ENCODE results near the gene ARHGEF7.

ARHGEF7 gene

GRCh38 chr13:111259058-111259457 lies 143.9 kb downstream of the ARHGEF7 start:
- DNase-seq = no peak

GRCh38 chr13:111261326-111261725 lies 146.2 kb downstream of the ARHGEF7 start:
- DNase-seq = no peak

DNA sequence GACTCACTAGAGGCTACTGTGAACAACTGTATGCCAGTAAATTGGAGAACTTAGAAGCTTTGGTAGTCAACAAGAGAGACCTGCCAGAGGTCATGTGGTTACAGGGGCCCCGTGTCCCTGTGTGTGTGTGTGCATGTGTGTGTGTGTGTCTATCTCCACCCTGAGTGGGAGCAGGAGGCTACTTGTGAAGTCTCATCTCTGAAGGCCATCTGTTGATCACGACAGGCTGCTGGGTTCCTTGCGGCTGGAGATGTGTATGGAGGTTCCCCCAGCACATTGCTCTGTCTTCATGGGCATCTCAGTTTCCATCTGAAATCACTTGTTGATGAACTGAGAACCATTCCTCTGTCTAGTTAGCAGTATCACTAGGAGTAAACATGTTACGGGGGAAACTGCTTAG lies 147.2 kb downstream of the ARHGEF7 start:
- DNase-seq = no peak

DNA sequence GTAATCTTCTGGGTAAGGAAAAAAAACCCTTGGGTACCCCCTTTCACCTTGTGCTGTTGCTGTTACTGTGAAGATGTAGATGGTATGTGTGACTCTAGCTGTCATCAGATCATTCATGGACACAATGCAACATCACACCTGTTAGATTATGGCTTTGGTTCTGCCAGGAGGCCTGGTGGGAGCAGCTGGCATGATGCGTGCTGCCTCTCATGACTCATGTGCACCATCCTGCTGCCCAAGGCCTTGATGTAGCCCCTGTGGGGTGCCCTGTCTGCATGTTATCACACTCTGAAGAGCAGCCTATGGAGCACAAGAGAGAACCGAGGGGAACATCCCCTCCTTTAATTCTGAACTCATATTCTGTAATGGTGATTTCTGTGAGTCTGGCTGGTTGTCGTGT lies 147.6 kb downstream of the ARHGEF7 start:
- no peak for DNase-seq

DNA sequence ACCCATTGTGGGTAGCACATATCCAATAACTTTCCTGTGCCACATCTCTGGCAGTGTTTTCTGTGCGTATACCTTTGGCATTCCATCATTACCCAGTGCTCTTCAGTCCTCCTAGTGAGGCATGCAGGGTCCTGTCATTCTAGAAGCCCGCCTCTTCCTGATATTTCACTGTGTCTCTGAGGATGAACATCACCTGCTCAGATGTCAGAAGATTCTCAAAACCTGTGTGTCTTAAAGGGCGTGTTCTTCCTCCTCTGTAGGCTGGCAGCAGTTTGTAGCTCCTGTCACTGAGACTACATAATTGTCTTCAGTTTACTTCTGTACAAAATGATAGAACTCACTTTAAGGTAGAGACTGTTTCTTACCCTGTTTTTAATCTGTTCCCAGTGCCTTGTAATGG lies 148.5 kb downstream of the ARHGEF7 start:
- DNase-seq = no peak

DNA sequence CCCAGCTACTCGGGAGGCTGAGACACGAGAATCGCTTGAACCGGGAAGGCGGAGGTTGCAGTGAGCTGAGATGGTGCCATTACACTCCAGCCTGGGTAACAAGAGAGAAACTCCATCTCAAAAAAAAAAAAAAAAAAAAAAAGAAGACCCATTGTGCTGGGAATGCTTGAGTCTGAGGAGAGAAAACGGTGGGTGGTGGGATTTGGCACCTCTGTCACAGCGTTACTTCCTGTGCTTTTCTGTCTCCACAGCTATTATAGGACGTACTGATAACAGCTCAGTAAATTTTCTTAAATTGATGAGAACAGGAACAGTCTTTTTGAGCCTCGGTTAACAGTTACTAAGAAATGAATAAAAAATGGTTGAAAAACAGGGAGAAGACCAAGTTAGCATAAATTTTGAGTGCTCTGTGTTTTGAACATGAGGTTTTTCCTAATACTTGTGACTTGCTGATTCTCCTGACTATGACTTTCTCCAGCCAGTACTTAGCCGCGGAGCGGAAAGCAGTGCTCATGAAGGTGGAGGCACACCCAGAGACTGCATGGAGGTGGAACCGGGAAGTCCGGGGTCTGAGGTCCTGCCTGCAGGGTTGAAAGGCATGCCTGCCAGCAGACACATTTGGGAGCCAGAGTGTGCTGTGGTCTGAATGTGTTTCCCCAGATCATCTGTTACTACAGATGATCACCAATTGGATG lies 150.0 kb downstream of the ARHGEF7 start:
- no peak for DNase-seq

GRCh38 chr13:111265701-111266035 lies 150.6 kb downstream of the ARHGEF7 start:
- no peak for DNase-seq

- no peak for DNase-seq
Observed at GRCh38 chr13:111267205-111267604, 152.1 kb downstream of the ARHGEF7 start.

DNA sequence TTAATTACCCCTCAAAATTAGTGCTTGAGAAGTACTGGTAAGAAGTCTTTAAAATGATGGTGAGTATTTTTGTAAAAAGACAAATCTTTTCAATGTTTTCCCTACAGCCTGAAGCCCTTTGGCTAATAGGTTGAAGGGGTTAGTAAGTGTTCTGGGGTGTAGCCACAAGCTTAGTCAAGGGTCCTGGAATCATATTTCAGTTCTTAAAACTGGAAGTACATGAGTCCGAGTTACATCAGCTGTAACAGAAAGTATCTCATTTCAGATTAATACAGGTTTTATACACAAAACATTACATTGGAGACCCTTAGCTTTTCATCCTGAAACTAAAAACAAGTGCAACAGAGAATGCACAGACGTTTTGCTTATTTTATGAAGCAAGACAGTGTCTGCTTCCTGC lies 152.7 kb downstream of the ARHGEF7 start:
- peak; percentile 23 for DNase-seq

DNA sequence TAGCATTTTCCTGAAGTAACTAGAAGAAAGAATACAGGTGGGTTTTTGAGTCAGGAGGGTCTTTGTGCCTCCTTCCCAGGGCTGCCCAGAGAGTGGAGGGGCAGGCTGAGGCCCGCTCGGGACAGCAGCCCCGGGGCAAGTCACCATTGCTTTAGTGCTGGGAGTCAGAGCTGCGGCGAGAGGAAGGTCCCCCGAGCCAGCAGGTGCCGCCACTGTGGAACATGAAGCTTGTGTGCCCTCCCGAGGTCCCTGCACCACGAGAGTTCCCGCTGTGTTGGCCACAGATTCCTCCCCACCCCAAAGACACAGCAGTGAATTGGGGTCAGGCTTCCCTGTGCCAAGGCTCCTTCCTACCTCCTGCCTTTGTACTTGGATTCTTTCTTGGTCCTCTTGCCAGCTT lies 154.4 kb downstream of the ARHGEF7 start:
- DNase-seq = no peak

GRCh38 chr13:111270126-111270525 lies 155.0 kb downstream of the ARHGEF7 start:
- DNase-seq = no peak

DNA sequence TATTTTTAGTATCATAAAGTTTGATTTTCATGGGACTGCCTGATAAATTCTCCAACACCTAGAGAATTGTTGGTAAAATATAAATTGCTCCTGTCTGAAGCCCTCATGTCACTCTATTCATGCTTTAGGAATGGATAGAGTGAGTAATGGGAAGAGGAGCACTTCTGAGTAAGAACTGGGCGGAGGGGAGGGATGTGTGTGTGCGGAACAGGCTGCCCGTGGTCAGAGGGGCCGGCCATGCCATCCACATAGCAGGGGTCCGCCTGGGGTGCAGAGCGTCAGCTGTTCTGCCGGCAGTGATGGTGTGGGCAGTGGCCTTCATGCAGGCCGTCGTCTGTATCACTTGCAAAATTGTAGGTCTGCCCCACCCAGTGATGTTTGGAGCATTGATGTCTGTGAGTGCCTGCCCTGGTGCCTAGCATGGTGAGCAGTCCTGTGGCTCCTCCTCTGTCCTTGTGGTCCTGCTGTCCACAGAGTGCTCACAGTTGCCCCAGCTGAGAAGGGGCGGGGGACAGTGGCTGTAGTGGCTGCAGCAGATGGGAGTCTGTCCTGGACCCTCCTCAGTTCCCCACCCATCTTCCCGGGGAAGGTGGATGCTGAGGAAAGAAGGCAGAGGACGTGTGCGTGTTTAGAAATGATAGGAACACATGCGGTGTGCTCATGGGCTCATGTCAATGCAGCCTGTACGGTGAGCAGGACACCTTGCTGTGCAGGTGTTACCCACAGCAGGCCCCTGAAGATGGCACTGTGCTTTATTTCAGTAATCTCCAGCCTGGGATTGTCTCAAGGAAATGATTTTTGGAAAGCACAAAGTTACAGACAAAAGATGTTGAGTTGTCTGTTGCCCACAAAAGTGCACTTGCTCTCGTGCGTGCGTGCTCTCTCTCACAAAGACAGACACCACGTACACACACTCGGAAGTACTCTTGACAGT lies 155.9 kb downstream of the ARHGEF7 start:
- DNase-seq = no peak

- no peak for DNase-seq
Observed at GRCh38 chr13:111272117-111272516, 157.0 kb downstream of the ARHGEF7 start.

DNA sequence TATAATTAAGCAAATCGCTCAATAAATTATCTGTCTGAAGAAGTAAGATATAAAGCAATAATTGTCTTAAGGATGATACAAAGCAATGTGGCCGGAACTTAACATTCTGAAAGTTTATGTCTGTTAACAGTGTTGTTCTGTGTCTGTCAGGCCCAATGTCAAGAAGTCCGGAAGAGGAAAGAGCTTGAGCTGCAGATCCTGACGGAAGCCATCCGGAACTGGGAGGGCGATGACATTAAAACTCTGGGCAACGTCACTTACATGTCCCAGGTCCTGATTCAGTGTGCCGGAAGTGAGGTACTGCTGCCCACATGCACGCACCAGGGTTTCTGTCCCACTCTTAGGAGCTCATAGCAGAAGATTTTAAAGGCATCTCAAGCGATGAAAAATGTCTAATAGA lies 160.3 kb downstream of the ARHGEF7 start:
- DNase-seq = no peak

- no peak for DNase-seq
Observed at GRCh38 chr13:111275995-111276618, 161.0 kb downstream of the ARHGEF7 start.

DNA sequence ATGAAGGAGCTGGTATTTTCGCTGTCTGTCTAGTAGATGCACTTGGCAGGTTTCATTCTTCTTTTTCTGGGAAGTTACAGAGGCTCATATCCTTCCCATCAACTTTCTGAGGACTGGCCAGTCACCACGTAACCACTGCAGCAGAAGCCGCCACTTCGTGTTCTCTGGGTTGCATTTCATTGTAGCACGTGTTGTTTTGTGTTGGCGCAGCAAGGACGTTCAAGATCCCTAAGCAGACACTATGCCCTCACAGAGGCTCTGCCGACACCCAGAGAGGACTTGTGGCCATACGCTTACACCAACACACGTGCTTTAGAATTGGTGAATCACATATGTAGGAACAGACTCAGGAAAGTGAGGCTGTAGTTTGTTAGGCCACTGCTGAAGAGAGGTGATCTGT lies 163.1 kb downstream of the ARHGEF7 start:
- DNase-seq = no peak

DNA sequence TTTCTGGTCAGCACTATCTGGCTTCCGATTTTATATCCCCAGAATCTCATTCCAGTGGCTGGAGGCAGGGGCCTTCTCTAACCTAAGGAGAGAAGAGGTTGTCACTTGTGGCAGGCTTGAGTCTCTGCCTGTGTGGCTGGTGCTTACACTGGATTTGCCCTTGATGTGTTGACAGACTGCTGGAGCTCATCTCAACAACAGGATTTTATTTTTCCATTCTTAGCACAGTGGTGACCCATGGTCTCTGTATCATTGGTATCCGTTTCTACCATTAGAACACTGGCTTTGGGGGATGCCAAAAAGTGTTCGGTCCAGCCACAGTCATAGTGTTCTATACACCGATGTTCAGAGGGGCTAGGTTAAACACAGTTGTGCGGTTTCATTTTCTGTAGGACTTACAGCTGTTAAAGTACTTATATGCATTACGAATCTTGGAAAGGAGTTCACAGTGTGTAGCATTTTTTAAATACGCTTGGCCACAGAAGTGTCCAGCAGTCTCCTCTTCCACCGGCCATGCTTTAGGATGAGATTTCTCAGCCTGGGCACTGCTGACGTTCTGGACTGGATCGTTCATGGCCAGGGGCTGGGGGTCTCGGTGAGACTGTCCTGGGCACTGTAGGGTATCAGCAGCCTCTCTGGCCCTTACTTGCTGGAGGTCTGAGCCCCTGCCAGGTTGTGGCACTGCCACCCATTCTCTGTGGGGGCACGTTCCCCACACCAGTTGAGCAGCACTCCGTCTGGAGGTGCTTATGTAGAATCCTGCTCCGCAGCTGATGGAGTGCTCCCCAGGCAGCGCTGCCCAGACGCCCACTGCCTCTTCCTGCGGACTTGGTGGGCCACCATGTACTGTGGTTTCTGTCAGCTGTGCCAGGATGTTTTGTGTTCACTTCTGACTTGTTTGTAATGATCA lies 163.9 kb downstream of the ARHGEF7 start:
- no peak for DNase-seq

DNA sequence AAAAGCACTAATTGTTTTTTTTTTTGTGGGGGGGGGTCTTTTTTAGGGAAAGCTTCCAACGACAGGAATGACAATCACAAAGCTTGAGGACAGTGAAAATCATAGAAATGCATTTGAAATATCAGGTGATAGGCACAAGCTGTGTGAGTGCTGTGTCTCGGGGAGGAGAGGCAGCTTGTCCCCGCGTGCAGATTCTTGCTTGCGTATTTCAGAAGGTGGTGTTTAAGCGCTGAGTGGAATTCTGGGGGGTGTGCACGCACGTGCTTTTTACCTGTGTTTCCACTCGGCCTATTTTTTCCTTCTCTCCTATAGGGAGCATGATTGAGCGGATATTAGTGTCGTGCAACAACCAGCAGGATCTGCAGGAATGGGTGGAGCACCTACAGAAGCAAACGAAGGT lies 165.1 kb downstream of the ARHGEF7 start:
- DNase-seq = no peak

- peak; percentile 4 for DNase-seq
Observed at GRCh38 chr13:111280681-111281585, 165.8 kb downstream of the ARHGEF7 start.

GRCh38 chr13:111281751-111282311 lies 166.7 kb downstream of the ARHGEF7 start:
- DNase-seq = peak; percentile 38

GRCh38 chr13:111282425-111282824 lies 167.3 kb downstream of the ARHGEF7 start:
- DNase-seq = no peak

All from fibroblast of upper back skin (primary cell).